GM23338 (cell line): ENCODE results near the gene PSMG4. TPM values are rescaled to one million over a fixed set of nuclear protein-coding genes. Genes with fewer than 3 reads are reported as not detected.

ENCODE experiments used
- ATAC-seq: fragments of 200-7000 bp; cut with Tn5 transposase; 3 replicates; pipeline ENCODE4 v1.9.1; 2020
- DNase-seq: peaks from one replicate; pipeline ENCODE4 v3.0.0-alpha.2; 2015; ENCODE audit warnings: low spot score
- H2AFZ ChIP-seq: fragments of 200-600 bp; sonication (generic); 2 replicates; pipeline ENCODE4 v1.8.0; 2016; ENCODE audit warnings: antibody characterized with exemption, mild to moderate bottlenecking, moderate library complexity
- H3F3A ChIP-seq: fragments of 200-600 bp; sonication (generic); replicated peaks from 2 replicates; pipeline ENCODE4 v1.8.0; 2017; ENCODE audit warnings: antibody characterized with exemption, mixed run types, low read depth
- H3K27ac ChIP-seq: fragments of 200-600 bp; sonication (generic); 2 replicates; pipeline ENCODE4 v1.6.1; 2016; ENCODE audit warnings: low read depth
- H3K27me3 ChIP-seq: fragments of 200-600 bp; sonication (generic); 2 replicates; pipeline ENCODE4 v1.8.0; 2016; ENCODE audit warnings: mild to moderate bottlenecking, mixed run types, moderate library complexity; ENCODE audit not compliant: insufficient read depth
- H3K36me3 ChIP-seq: fragments of 200-600 bp; sonication (generic); 2 replicates; pipeline ENCODE4 v1.8.0; 2016; ENCODE audit warnings: mild to moderate bottlenecking; ENCODE audit not compliant: insufficient read depth
- H3K4me1 ChIP-seq: fragments of 200-600 bp; sonication (generic); 2 replicates; pipeline ENCODE4 v1.8.0; 2016; ENCODE audit warnings: mild to moderate bottlenecking, moderate library complexity; ENCODE audit not compliant: insufficient read depth
- H3K4me2 ChIP-seq: fragments of 200-600 bp; sonication (generic); 2 replicates; pipeline ENCODE4 v1.7.1; 2017; ENCODE audit warnings: mixed run types
- H3K4me3 ChIP-seq: fragments of 200-600 bp; sonication (generic); 2 replicates; pipeline ENCODE4 v1.6.1; 2016; ENCODE audit warnings: mixed run types
- H3K79me2 ChIP-seq: fragments of 200-600 bp; sonication (generic); replicated peaks from 2 replicates; pipeline ENCODE4 v1.8.0; 2017; ENCODE audit warnings: mild to moderate bottlenecking; ENCODE audit not compliant: insufficient read depth
- H3K9me2 ChIP-seq: fragments of 200-600 bp; sonication (generic); 2 replicates; pipeline ENCODE4 v1.8.0; 2017; ENCODE audit not compliant: insufficient read depth
- H4K20me1 ChIP-seq: fragments of 200-600 bp; sonication (generic); replicated peaks from 2 replicates; pipeline ENCODE4 v1.8.0; 2017; ENCODE audit warnings: mild to moderate bottlenecking; ENCODE audit not compliant: insufficient read depth
- H3K27ac Mint-ChIP-seq: 2 replicates; pipeline ENCODE4 v1.8.0; 2020; ENCODE audit warnings: inconsistent platforms, mild to moderate bottlenecking, moderate library complexity, mixed read lengths
- H3K27me3 Mint-ChIP-seq: 3 replicates; pipeline ENCODE4 v1.8.0; 2022; ENCODE audit warnings: low read depth, mild to moderate bottlenecking, moderate library complexity, mixed read lengths, inconsistent platforms; ENCODE audit not compliant: insufficient read depth, poor library complexity
- H3K36me3 Mint-ChIP-seq: 3 replicates; pipeline ENCODE4 v1.8.0; 2021; ENCODE audit warnings: low read depth, mild to moderate bottlenecking, inconsistent platforms, moderate library complexity, mixed read lengths
- H3K4me1 Mint-ChIP-seq: 3 replicates; pipeline ENCODE4 v1.8.0; 2020; ENCODE audit warnings: mild to moderate bottlenecking, inconsistent platforms, mixed read lengths
- H3K4me3 Mint-ChIP-seq: 3 replicates; pipeline ENCODE4 v1.8.0; 2021; ENCODE audit warnings: moderate library complexity, mild to moderate bottlenecking, inconsistent platforms, mixed read lengths
- H3K9me3 Mint-ChIP-seq: 3 replicates; pipeline ENCODE4 v1.8.0; 2020; ENCODE audit warnings: moderate library complexity, mild to moderate bottlenecking, inconsistent platforms, mixed read lengths
- CREB1 ChIP-seq: fragments of 250-450 bp; sonication (Bioruptor Pico); IDR thresholded peaks from 2 replicates; pipeline ENCODE4 v1.5.0; 2020; ENCODE audit warnings: low read depth, mild to moderate bottlenecking, moderate library complexity
- ETS1 ChIP-seq: IDR thresholded peaks from 2 replicates; pipeline ENCODE4 v1.6.1; 2016; ENCODE audit warnings: antibody characterized with exemption
- EZH2 ChIP-seq: fragments of 200-600 bp; sonication (generic); IDR thresholded peaks from one replicate; pipeline ENCODE4 v1.8.0; 2017; ENCODE audit warnings: antibody characterized with exemption, mild to moderate bottlenecking, low read depth; ENCODE audit not compliant: unreplicated experiment
- EZH2phosphoT487 ChIP-seq: fragments of 200-600 bp; sonication (generic); IDR thresholded peaks from one replicate; pipeline ENCODE4 v1.8.1; 2018; ENCODE audit warnings: antibody characterized with exemption; ENCODE audit not compliant: unreplicated experiment
- JUNB ChIP-seq: IDR thresholded peaks from one replicate; pipeline ENCODE4 v1.6.1; 2016; ENCODE audit warnings: antibody characterized with exemption; ENCODE audit not compliant: unreplicated experiment
- NANOG ChIP-seq: IDR thresholded peaks from 2 replicates; pipeline ENCODE4 v1.6.1; 2016; ENCODE audit warnings: antibody characterized with exemption, borderline replicate concordance
- POLR2AphosphoS5 ChIP-seq: IDR thresholded peaks from 2 replicates; pipeline ENCODE4 v1.6.1; 2016; ENCODE audit warnings: antibody characterized with exemption, low read depth
- STAT1 ChIP-seq: IDR thresholded peaks from one replicate; pipeline ENCODE4 v1.6.1; 2016; ENCODE audit warnings: antibody characterized with exemption; ENCODE audit not compliant: unreplicated experiment
- ZNF114 ChIP-seq: fragments of 250-450 bp; sonication (Bioruptor Pico); IDR thresholded peaks from 2 replicates; pipeline ENCODE4 v1.5.0; 2020; ENCODE audit warnings: mild to moderate bottlenecking, moderate library complexity
- ZNF331 ChIP-seq: fragments of 250-450 bp; sonication (Bioruptor Pico); IDR thresholded peaks from 2 replicates; pipeline ENCODE4 v1.5.0; 2020; ENCODE audit warnings: low read depth, mild to moderate bottlenecking, moderate library complexity
- polyA plus RNA-seq: library from polyadenylated mRNA; unstranded; fragments of >200 nt; fragmentation: Nextera tagmentation; extraction: Ambion mirVana; gene quantifications from 2 replicates; pipeline ENCODE4 v1.2.1, GENCODE V29; 2016
- total RNA-seq: library from RNA; depleted of rRNA; stranded (reverse); fragments of >200 nt; shearing (Covaris generic); gene quantifications from 2 replicates; pipeline ENCODE4 v1.2.3, GENCODE V29; 2014
- TF ChIP-seq, protein P1 (sequence below): IDR thresholded peaks from one replicate; pipeline ENCODE4 v1.6.1; 2018; ENCODE audit warnings: antibody characterized with exemption; ENCODE audit not compliant: unreplicated experiment
- TF ChIP-seq, protein P2 (sequence below), 2 experiments: fragments of 200-600 bp in 1 of 2; sonication (generic) in 1 of 2; conservative IDR thresholded peaks; 2 replicates each; pipeline versions ENCODE4 v1.5.1 to v1.6.1; 2016 to 2017; ENCODE audit warnings: antibody characterized with exemption in 2 of 2, low read depth in 2 of 2, mild to moderate bottlenecking in 2 of 2, moderate library complexity in 1 of 2
- TF ChIP-seq, protein P3 (sequence below): fragments of 250-450 bp; sonication (Bioruptor Pico); IDR thresholded peaks from 2 replicates; pipeline ENCODE4 v1.5.0; 2020; ENCODE audit warnings: mild to moderate bottlenecking, moderate library complexity

The PSMG4 gene
- total and polyA plus RNA-seq, 2 experiments from 2014 or later: 37.2 to 168 TPM

DNA sequence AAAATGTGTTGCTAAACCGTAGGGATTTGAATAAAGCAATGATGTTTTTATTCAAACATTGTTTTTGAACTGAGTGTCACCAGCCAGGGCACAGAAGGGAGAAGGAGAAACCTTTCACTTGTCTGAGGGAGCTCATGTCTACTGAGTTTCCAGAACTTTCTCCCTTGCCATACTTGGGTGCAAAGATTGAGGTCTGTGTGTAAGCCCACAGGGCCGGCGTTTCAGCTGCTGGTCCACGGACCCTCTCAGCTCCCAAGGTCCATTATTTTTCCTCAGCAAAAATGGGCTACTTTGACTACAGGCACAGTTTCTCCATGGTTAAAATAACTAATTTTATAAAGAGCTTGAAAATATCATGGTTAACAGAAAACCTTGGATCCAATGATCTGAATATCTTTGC, 32.6 kb downstream of the PSMG4 start:
- Histone ChIP-seq H3K4me3 (no peak overlapping the region), H3K4me2 (no peak overlapping the region), H3K27ac (no peak overlapping the region), H2AFZ (no peak overlapping the region), H3F3A (no peaks in the 10 kb centered on the region), H3K79me2 (no peaks in the 10 kb centered on the region), H3K4me1 (no peaks in the 10 kb centered on the region), H3K36me3 (peaks cover 4% of the 10 kb centered on the region; the same call in 1 of the 2 replicates), H4K20me1 (no peaks in the 10 kb centered on the region), H3K9me2 (no peaks in the 10 kb centered on the region), H3K27me3 (no peaks in the 10 kb centered on the region)
- Mint-ChIP-seq H3K9me3 (no peaks in the 10 kb centered on the region), H3K27ac (no peak overlapping the region), H3K4me1 (peaks cover 9% of the 10 kb centered on the region), H3K36me3 (peaks cover 82% of the 10 kb centered on the region), H3K27me3 (peaks cover 20% of the 10 kb centered on the region), H3K4me3 (no peak overlapping the region)
- TF ChIP-seq CREB1 (CRISPR knock-in tag) (no peak), ZNF114 (no peak), JUNB (no peak), ZNF331 (no peak), NANOG (no peak), EZH2 (no peak), STAT1 (no peak), EZH2phosphoT487 (no peak), ETS1 (no peak), POLR2AphosphoS5 (no peak)
- TF ChIP-seq, protein P1, sequence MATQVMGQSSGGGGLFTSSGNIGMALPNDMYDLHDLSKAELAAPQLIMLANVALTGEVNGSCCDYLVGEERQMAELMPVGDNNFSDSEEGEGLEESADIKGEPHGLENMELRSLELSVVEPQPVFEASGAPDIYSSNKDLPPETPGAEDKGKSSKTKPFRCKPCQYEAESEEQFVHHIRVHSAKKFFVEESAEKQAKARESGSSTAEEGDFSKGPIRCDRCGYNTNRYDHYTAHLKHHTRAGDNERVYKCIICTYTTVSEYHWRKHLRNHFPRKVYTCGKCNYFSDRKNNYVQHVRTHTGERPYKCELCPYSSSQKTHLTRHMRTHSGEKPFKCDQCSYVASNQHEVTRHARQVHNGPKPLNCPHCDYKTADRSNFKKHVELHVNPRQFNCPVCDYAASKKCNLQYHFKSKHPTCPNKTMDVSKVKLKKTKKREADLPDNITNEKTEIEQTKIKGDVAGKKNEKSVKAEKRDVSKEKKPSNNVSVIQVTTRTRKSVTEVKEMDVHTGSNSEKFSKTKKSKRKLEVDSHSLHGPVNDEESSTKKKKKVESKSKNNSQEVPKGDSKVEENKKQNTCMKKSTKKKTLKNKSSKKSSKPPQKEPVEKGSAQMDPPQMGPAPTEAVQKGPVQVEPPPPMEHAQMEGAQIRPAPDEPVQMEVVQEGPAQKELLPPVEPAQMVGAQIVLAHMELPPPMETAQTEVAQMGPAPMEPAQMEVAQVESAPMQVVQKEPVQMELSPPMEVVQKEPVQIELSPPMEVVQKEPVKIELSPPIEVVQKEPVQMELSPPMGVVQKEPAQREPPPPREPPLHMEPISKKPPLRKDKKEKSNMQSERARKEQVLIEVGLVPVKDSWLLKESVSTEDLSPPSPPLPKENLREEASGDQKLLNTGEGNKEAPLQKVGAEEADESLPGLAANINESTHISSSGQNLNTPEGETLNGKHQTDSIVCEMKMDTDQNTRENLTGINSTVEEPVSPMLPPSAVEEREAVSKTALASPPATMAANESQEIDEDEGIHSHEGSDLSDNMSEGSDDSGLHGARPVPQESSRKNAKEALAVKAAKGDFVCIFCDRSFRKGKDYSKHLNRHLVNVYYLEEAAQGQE: no peak
- TF ChIP-seq, protein P2, sequence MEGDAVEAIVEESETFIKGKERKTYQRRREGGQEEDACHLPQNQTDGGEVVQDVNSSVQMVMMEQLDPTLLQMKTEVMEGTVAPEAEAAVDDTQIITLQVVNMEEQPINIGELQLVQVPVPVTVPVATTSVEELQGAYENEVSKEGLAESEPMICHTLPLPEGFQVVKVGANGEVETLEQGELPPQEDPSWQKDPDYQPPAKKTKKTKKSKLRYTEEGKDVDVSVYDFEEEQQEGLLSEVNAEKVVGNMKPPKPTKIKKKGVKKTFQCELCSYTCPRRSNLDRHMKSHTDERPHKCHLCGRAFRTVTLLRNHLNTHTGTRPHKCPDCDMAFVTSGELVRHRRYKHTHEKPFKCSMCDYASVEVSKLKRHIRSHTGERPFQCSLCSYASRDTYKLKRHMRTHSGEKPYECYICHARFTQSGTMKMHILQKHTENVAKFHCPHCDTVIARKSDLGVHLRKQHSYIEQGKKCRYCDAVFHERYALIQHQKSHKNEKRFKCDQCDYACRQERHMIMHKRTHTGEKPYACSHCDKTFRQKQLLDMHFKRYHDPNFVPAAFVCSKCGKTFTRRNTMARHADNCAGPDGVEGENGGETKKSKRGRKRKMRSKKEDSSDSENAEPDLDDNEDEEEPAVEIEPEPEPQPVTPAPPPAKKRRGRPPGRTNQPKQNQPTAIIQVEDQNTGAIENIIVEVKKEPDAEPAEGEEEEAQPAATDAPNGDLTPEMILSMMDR (conservative IDR thresholded peaks at IDR 0.05; ENCODE audit: low read depth in 2 of 2): no peak
- TF ChIP-seq, protein P3, sequence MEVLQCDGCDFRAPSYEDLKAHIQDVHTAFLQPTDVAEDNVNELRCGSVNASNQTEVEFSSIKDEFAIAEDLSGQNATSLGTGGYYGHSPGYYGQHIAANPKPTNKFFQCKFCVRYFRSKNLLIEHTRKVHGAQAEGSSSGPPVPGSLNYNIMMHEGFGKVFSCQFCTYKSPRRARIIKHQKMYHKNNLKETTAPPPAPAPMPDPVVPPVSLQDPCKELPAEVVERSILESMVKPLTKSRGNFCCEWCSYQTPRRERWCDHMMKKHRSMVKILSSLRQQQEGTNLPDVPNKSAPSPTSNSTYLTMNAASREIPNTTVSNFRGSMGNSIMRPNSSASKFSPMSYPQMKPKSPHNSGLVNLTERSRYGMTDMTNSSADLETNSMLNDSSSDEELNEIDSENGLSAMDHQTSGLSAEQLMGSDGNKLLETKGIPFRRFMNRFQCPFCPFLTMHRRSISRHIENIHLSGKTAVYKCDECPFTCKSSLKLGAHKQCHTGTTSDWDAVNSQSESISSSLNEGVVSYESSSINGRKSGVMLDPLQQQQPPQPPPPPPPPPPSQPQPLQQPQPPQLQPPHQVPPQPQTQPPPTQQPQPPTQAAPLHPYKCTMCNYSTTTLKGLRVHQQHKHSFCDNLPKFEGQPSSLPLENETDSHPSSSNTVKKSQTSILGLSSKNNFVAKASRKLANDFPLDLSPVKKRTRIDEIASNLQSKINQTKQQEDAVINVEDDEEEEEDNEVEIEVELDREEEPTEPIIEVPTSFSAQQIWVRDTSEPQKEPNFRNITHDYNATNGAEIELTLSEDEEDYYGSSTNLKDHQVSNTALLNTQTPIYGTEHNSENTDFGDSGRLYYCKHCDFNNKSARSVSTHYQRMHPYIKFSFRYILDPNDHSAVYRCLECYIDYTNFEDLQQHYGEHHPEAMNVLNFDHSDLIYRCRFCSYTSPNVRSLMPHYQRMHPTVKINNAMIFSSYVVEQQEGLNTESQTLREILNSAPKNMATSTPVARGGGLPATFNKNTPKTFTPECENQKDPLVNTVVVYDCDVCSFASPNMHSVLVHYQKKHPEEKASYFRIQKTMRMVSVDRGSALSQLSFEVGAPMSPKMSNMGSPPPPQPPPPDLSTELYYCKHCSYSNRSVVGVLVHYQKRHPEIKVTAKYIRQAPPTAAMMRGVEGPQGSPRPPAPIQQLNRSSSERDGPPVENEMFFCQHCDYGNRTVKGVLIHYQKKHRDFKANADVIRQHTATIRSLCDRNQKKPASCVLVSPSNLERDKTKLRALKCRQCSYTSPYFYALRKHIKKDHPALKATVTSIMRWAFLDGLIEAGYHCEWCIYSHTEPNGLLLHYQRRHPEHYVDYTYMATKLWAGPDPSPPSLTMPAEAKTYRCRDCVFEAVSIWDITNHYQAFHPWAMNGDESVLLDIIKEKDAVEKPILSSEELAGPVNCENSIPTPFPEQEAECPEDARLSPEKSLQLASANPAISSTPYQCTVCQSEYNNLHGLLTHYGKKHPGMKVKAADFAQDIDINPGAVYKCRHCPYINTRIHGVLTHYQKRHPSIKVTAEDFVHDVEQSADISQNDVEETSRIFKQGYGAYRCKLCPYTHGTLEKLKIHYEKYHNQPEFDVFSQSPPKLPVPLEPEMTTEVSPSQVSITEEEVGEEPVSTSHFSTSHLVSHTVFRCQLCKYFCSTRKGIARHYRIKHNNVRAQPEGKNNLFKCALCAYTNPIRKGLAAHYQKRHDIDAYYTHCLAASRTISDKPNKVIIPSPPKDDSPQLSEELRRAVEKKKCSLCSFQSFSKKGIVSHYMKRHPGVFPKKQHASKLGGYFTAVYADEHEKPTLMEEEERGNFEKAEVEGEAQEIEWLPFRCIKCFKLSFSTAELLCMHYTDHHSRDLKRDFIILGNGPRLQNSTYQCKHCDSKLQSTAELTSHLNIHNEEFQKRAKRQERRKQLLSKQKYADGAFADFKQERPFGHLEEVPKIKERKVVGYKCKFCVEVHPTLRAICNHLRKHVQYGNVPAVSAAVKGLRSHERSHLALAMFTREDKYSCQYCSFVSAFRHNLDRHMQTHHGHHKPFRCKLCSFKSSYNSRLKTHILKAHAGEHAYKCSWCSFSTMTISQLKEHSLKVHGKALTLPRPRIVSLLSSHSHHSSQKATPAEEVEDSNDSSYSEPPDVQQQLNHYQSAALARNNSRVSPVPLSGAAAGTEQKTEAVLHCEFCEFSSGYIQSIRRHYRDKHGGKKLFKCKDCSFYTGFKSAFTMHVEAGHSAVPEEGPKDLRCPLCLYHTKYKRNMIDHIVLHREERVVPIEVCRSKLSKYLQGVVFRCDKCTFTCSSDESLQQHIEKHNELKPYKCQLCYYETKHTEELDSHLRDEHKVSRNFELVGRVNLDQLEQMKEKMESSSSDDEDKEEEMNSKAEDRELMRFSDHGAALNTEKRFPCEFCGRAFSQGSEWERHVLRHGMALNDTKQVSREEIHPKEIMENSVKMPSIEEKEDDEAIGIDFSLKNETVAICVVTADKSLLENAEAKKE: no peak
- ATAC-seq (no peak), DNase-seq (no peak)
